Adrenal gland (tissue), 5 donors: ENCODE data around the gene TMED7.

Experiments used
- CTCF ChIP-seq, 6 experiments: fragments of 450-650 bp in 4 of 6; fragments of 200-600 bp in 2 of 6; sonication (generic) in 1 of 6; IDR thresholded peaks; 1 replicate in 5 of 6; 2 replicates in 1 of 6; pipeline versions ENCODE4 v1.5.1 to v1.8.0; 2016 to 2021; ENCODE audit warnings: antibody characterized with exemption in 6 of 6, mild to moderate bottlenecking in 2 of 6, moderate library complexity in 1 of 6
- POLR2A ChIP-seq, 2 donors: fragments of 450-650 bp; IDR thresholded peaks; one replicate each; pipeline ENCODE4 v1.6.1; 2017; ENCODE audit warnings: antibody characterized with exemption in 2 of 2, mild to moderate bottlenecking in 2 of 2, moderate library complexity in 1 of 2
- donor health status: DM: no; HTN: no; CAD: no.

- TF ChIP-seq CTCF (IDR thresholded peaks at IDR 0.05): no peak
- TF ChIP-seq POLR2A (IDR thresholded peaks at IDR 0.05): no peak
Observed at GRCh38 chr5:115573133-115573532, 52.7 kb downstream of the TMED7 start.
